ENCODE results near the gene ZNF358.

Gene ZNF358

GRCh38 chr19:7515645-7516151 lies at the start of gene ZNF358:
Gene ZNF358 (plus strand): TSS chr19:7516103. CDS start chr19:7519243, 3,140 bp downstream.
- H3K4me3 ChIP-seq (ENCODE audit: low read depth, low read length): peak within 1 kb of the TSS; percentile 67

GRCh38 chr19:7467009-7467989 lies 48.6 kb upstream of the ZNF358 start:
- no peak overlapping the region for H3K4me3 ChIP-seq (ENCODE audit: low read depth, low read length)

- no peak overlapping the region for H3K4me3 ChIP-seq (ENCODE audit: low read depth, low read length)
These were observed 47.1 kb upstream of the ZNF358 start for GRCh38 chr19:7468840-7469239.

GRCh38 chr19:7469669-7470285 lies 46.1 kb upstream of the ZNF358 start:
- no peak overlapping the region for H3K4me3 ChIP-seq (ENCODE audit: low read depth, low read length)

GRCh38 chr19:7470540-7471305 lies 45.2 kb upstream of the ZNF358 start:
- H3K4me3 ChIP-seq (ENCODE audit: low read depth, low read length): no peak overlapping the region

GRCh38 chr19:7471696-7472615 lies 43.9 kb upstream of the ZNF358 start:
- no peak overlapping the region for H3K4me3 ChIP-seq (ENCODE audit: low read depth, low read length)

GRCh38 chr19:7475665-7476064 lies 40.2 kb upstream of the ZNF358 start:
- no peak overlapping the region for H3K4me3 ChIP-seq (ENCODE audit: low read depth, low read length)

GRCh38 chr19:7476241-7476640 lies 39.7 kb upstream of the ZNF358 start:
- no peak overlapping the region for H3K4me3 ChIP-seq (ENCODE audit: low read depth, low read length)

GRCh38 chr19:7476777-7477494 lies 39.0 kb upstream of the ZNF358 start:
- no peak overlapping the region for H3K4me3 ChIP-seq (ENCODE audit: low read depth, low read length)

- no peak overlapping the region for H3K4me3 ChIP-seq (ENCODE audit: low read depth, low read length)
These were observed 38.1 kb upstream of the ZNF358 start for GRCh38 chr19:7477758-7478157.

GRCh38 chr19:7478173-7478842 lies 37.6 kb upstream of the ZNF358 start:
- no peak overlapping the region for H3K4me3 ChIP-seq (ENCODE audit: low read depth, low read length)

- H3K4me3 ChIP-seq (ENCODE audit: low read depth, low read length): no peak overlapping the region
These were observed 37.1 kb upstream of the ZNF358 start for GRCh38 chr19:7478843-7479227.

- no peak overlapping the region for H3K4me3 ChIP-seq (ENCODE audit: low read depth, low read length)
These were observed 35.5 kb upstream of the ZNF358 start for GRCh38 chr19:7480222-7480969.

GRCh38 chr19:7480970-7481255 lies 35.0 kb upstream of the ZNF358 start:
- no peak overlapping the region for H3K4me3 ChIP-seq (ENCODE audit: low read depth, low read length)

- peak overlapping the region; percentile 1 for H3K4me3 ChIP-seq (ENCODE audit: low read depth, low read length)
These were observed 33.1 kb upstream of the ZNF358 start for GRCh38 chr19:7482584-7483439.

- H3K4me3 ChIP-seq (ENCODE audit: low read depth, low read length): no peak overlapping the region
These were observed 32.1 kb upstream of the ZNF358 start for GRCh38 chr19:7483720-7484201.

GRCh38 chr19:7486923-7487322 lies 29.0 kb upstream of the ZNF358 start:
- no peak overlapping the region for H3K4me3 ChIP-seq (ENCODE audit: low read depth, low read length)
